SKM-1 treated with dmso at 0.1 percent for 144 hours (cell line): ENCODE measurements around the gene TUBA3D.
"Not testable (repeated sequence)": the region's sequence is repeated elsewhere in the genome, so short reads cannot be mapped to it uniquely, and the experiment has no call there.

Experiments
- DNase-seq: peaks from one replicate; lab custom pipeline; 2025; ENCODE audit not compliant: unreplicated experiment; lab: John Stamatoyannopoulos, UW

The TUBA3D gene

DNA sequence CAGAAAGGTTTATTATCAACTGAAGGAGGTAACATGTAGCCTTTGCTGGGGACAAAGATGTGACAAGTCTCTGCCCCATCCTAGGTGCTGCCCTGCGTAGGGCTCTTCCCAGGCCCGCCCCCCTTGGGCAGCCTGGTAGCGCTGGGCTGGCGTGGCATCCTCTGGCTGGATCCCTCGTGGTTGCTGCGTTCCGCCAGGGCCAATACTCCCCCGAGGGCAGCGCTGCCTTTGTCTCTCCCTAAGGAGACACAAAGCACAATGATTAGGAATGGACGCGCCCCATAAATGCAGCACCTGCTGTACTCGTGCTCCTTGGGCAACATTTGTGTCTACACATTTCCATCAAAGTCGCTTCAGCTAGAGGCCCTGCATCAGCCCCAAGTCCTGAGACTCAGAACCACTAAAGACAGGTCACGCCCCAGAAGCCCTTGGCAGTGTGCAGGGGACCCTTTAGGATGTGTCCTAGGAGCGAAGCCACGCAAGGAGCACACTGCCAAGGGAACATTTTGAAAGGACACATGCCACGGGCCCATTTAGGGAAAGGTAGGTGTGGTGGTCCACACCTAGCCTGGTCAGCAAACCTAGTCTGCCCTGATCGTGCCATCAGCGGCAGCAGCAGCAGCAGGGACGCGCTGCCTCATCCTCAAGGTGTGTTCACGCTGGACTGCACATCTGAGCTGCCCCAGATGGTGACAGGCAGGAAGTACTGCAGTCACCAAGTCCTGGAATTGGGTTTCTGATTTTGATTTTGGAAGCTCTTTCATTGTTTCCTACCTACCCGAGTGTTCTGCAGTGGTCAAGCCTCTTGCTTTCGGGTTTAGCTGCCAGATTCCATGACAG, 8.3 kb downstream of the TUBA3D start:
- not testable (repeated sequence) for DNase-seq

DNA sequence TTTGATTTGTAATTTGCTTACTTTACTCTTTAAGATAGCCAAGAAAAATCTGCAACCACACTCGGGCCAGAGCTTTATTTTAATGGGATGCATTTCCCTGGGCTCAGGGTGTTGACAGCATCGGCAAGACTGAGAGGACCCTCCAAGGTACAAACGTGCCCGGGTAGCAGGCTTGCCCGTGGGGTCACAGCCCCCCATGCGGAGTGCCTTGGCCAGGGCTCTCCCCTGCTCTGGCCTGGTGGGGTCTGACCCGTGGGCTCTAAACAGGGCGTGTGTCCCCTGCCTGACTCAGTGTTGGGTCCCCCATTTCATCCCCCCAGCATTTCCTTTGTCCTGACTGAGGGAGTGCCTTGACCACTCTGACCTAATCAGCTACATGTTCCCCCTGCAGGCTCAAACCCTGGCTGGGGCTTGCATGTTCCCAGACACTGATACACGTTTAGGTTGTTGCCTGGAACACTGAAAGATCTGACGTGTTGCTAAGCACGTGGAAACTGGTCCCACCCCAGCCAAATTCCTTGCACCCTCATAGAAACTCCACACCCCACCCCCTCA, 9.1 kb downstream of the TUBA3D start:
- DNase-seq: not testable (repeated sequence)

DNA sequence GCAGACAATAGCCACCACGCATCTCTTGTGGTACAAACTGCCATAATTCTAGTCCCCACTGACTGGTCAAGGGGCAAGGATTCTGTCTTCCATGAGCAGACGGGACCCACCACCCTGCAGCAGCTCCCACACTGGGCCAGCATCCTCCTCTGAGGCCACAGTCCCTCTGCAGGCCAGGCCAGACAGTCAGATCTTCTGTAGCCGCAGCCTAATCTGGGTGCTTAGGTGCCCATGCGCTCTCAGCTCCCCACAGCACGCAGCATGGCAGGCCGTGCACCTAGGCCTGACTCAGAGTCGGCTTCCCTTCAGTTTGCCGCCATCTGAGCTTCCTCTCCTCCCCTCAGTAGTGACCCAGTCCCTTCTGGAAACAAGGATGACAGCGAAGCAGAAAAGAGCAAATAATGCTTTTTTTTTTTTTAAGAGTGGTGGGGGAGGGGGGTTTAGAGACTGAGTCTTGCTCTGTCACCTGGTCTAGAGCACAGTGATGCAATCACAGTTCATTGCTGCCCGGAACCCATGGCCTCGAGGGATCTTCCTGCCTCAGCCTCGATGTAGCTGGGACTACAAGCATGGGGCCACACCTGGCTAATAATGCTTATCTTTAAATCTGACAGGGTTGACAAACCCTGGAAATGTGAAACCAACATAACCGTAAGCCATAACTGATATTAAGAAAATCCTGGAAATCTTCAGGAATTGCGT, 10.4 kb downstream of the TUBA3D start:
- not testable (repeated sequence) for DNase-seq

DNA sequence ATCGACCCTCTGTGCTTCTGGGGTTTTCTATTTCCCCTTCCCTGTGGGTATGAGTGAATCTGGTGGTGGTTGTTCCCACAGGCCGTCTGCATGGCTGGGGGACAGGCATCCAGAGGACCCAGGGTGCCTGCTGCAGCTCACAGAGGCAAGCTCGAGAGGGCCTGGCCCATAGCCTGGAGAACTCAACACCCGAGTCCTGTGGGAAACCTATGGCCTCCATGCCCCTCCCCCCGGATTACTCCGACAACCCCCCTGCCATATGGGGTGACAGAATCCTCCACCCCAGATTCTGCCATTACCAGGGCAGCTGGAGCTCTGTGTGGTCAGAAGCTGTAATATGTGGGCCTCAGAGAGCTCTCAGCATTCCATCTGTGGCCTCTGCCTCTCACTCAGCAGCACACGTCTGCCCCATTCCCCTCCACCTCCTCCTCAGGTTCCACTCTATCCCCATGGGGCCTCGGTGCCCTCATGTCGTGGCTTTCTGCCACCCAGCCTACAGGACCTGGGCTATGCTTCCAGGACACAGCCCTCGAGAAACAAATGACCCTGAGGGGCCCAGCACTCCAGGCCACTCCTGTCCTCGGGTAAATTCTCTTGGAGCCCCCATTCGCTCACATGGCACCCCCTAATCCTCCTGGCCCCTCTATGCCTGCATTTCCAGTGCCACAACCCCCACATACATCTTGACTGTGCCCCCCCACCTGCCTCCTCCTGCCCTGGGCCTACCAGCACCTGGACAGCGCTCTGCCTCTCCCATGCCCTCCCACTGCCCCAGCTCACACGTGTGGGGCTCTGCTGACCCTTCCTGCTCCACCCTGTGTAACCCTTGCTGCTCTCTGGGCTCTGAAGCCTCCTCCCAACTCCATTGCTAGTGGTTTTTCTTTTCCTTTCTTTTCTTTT, 12.6 kb downstream of the TUBA3D start:
- DNase-seq: no peak

DNA sequence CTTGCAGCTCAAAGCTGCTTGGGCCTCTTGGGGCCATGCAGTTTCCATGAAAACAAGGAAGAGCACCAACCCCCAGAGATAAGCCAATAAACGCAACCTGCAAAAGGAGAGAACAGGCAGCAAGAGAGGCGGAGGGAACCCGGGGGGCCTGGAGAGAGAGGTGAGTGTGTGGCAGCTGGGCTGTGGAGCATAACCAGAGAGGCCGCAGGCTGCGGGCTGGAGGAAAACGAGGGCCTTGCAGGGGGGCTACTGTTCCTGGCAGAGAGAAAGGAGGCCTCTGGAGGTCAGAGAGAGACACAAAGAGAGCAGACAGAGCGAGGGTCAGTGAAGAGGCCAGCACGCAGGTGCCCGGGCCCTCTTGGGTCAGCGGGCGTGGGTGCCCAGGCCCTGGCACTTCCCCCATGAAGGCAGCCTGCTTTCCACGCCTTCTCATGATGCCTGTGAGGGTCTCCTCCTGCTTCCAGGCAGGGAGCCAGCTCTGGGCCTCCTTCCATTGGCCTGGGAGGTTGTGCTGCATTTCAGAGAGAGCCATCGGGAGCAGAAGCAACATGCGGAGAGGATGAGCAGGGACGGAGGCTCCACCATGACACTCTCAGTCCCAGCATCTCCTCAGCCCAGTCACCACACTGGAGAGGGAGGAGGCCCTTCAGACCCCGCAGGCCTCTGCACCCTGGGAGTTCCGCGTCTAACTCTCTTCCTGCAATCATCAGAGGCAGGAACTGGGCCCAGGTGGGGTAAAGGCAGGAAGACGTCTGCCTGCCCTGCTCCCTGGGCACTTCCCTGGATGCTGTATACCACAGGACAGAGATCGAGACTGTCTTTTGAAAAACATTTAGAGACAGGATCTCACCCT, 14.9 kb downstream of the TUBA3D start:
- not testable (repeated sequence) for DNase-seq

DNA sequence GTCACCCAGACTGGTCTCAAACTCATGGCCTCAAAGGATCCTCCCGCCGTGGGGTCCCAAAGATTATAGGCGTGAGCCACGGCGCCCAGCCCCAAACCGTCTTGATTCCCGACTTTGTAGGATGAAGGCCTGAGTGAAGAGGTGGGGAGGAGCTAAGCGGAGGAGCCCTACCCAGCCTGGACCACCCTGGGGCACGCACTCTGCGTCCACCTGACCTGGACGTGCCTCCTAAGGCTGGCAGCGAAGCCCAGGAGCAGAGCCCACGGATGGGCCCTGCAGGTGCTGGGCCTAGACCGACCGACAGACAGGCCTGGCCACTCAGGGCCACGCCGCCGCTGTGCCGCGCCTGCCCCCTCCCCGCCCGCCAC, 15.5 kb downstream of the TUBA3D start:
- not testable (repeated sequence) for DNase-seq

DNA sequence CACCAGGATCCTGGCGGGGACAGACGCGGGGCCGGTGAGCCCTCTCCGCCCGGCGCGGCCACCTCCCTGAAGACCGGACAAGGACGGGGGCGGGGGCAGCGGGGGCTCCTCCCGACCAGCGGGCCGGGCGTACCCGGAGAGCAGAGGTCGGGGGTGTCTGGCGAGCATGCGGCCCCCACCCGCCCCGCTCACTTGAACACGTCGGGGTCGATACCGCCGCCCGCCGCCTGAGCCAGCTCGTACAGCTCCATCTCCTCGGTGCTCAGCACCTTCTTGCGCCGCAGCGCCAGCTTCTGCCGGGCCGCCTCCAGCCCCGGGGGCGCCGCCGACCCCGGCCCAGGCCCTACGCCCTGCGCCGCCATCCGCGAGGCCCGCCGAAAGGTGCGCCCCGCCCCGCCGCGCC, 16.1 kb downstream of the TUBA3D start, which contains the start of gene MZT2A:
MZT2A (minus strand) TSS at position 383 of the 403 bp plus-strand sequence; CDS start at position 362, 21 bp downstream.
- not testable (repeated sequence) for DNase-seq

DNA sequence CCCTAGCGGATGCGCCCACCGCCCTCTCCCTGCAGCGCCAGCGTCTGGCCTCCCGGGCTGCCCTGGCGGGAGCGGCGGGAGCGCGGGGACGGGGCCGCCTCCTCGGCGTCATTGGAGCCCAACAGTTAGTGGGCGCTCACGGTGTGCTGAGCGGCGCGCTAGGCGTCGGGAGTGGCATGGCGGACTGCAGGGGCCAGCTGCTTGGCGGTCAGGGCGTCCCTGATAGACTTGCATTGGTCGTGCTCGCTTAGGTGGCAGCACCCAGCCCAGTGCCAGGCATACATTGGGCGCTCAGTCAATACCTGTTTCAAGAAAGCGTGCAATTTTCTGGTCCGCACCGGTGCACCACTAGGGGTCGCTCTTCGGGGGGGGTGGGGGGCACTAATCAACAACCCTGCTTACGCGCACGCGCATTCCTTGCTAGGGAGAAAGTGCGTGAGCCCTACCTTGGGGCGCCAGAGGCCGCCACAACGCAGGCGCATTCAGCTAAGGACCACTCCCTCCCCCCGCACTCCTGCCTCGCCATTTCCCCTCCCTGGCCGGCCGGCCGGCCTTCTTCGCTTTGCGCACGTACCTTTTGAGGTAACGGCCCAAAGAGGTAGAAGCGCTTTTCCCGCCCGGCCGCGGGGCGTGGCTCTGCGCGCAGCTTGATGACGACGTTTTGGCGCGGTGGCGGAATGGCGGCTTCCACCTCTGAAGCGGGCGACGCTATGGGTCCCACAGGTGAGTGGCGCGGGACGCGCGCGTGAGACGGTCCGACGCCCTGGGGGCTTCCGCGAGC, 16.7 kb downstream of the TUBA3D start:
- DNase-seq: peak; percentile 88

DNA sequence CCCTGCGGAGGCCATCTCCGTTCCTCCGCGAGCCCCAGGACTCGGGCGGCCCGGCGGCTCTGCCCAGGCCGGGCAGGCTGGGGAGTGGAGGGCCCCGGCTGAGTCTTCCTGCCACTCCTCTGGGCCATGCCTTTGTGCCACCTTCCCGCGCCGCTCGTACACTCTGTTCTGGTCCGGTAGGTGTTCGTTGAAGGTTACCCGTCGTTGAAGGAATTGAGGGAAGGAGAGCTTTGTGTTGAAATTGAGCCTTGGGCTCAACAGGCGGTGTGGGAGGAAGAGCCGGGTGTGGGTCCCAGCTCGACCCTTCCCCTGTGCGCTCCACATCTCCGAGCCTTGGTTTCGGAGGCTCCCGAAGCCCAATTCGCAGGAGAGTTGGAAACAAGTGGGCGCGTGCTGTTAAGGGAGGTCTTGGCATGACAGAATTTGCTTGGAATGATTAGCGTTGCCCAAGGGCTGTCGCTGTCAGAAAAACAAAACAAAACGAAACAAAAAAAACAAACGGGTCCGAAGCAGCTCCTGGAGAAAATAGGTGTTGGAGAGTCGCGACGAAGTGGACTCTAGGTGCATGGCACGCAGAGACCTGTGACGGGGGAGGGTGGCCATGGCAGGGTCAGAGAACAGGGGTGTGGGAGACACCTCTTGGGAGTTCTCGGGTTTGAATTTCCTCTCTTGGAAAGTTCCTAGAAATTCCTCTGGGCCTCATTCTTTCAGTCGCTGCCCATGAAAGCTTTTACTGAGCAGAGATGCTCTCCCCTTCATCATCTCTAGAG, 17.5 kb downstream of the TUBA3D start:
- DNase-seq: no peak

DNA sequence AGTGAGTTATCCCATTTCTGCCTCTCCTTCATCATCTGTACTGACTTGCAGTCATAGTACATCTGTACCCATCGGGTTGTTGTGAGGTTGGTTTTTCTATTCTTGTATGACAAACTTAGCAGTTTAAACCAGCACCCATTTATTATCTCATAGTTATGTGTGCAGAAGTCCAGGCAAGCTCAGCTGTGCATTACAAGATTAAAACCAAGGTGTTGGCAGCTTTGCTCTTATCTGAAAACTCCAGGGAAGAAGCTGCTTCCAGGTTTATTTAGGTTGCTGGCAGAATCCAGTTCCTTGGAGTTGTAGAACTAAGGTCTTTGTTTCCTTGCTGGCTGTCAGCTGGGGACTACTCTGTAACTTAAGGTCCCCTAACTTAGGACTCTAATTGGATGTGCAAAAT, 19.6 kb downstream of the TUBA3D start:
- DNase-seq: not testable (repeated sequence)

DNA sequence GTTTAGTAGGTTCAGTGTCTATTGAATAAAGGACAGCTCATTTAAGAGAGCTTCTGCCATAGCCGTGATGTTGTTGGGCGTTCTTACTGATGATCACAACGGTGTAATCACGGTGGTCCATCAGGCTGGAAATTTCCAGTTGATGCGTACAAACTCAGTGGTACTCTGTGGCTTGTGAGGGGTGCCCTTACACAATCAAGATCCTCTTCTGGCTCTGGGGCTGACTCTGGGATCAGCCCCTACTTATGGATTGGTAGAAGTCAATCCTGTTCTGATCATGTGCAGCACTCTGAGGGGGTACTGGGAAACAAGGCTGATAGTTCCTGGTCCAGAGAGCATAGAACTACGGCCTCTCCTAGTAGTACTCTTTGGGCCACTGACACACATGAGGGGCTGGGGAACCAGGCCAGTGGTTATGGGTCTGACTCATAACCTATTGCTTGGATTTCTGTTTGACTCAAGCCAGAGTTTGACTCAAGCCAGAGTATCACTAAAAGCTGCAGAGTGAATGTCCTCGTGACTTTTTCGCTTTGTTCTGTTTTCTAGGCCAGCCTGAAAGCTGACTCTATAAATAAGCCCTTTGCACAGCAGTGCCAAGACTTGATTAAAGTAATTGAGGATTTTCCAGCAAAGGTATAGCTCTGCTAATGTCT, 22.5 kb downstream of the TUBA3D start:
- not testable (repeated sequence) for DNase-seq

DNA sequence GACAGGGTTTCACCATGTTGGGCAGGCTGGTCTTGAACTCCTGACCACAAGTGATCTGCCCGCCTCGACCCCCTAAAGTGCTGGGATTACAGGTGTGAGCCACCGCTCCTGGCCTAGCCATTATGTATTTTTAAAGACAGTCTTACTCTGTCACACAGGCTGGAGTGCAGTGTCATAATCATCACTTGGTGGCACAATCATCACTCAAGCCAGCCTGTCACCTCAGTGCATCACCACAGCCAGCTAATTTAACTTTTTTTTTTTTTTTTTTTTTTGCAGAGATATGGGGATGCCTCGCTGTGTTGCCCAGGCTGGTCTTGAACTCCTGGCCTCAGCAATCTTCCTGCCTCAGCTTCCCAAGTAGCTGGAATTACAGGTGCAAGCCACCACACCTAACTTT, 27.7 kb downstream of the TUBA3D start:
- not testable (repeated sequence) for DNase-seq

DNA sequence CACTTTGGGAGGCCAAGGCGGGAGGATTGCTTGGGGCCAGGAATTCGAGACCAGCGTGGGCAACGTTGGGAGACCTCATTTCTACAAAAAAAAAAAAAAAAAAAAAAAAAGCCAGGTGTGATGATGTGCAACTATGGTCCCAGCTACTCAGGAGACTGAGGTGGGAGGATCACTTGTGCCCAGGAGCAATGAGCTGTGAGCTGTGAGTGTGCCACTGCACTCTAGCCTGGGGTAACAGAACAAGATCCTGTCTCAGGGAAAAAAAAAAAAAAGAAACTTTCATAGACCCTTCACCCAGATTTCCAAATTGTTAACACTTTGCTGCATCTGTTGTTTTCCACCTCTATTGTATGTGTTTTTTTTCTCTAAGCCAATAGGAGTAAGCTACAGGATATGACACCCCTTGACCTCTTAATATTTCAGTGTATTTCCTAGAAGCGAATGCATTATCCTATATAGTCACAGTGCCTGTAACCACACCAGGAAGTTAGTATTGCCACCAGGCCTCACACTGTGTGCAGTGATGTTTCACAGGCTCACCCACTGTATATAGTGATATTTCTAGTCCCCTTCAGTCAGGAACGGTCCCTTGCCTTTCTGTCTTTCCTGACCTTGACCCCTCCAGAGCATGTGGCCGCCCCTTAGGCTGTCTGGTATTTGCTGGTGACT, 28.3 kb downstream of the TUBA3D start:
- not testable (repeated sequence) for DNase-seq

DNA sequence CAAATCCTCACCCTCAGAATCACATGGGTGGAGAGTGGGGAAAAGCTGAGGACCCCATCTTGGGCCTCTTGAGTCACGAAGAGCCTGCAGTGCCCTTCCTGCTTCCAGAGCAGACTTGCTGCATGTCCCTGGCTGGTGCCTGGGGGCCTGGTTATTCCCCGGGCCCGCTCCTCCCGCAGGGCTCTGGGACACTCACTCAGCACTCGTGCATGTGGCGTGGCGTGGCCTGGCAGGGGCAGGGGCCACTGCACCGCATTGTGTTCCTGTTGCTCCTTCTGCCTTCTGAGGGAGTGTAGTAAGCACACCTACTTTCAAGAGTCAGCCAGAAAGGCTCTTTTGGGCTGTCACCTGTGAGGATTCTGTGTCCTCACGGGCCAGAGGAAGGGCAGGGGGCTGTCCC, 33.7 kb downstream of the TUBA3D start:
- no peak for DNase-seq

DNA sequence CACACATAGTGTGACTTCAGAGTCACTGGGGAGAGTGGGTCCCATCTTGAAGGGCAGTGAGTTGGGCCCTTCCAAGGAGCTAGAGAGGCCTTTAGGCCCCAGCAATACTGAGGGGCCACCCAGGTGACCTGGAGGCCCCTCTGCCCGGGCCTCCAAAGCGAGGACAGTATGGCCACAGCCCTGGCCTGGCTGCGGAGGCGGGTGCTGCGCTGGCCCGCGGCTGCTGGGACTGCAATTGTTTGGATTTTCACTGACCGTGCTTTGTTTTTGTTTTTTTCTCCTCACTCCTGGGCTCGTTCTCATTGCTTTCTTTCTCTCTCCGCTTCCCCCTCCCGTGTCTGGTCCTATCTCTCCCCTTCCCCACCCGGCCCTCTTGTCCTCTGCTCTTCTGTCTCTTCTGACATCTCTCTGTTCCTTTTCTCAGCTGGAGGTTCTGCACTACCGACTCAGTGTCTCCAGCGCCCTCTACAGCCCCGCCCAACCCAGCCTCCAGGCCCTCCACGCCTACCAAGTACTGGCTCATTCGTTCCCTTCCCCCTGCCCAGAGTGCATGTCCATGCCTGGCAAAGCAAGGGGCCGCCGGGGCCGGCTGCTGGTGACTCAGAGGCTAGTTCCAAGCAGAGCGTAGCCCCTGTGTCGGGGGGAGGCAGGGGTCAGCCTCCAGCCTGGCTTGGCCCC, 35.5 kb downstream of the TUBA3D start:
- DNase-seq: not testable (repeated sequence)

DNA sequence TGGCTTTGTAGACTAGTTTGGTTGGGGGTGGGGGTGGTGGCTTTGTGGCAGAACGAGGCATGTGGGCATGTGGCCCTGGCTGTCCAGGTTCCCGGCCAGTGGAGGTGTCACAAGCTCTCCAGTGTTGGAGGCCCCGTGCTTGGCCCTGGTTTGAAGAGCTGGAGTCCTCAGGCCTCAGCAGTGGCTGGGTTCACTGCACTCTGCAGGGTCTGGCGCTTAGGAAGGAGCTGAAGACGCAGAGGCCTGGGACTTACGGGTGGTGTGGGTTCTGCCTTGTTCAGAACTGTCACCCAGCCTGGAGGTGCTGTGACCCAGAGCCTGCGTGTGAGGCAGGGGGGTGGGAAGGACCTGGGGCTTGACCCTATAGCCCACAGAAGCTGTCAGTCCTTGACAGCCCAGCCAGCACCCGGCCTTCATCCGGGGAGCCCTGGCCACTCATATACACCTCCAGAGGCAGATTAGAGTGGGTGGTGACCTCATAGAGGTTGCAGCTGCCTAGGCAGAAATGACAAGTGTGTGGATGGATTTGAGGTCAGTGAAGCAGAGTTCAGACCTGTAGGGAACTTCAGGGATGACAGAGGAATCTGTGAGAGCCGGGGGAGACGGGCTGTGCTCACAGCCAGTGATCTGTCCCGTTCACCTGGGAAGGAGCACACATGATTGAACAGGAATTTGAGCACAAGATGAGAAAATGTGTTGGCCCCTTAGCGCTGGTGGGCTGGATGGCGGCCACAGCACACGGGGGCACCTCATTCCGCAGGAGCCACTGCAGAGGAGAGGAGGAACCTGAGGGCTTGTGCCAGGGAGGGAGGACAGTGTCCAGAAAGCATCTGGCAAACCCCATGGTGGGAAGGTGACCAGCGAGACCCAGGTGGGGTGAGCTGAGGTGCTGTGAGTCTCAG, 36.3 kb downstream of the TUBA3D start:
- not testable (repeated sequence) for DNase-seq
